ENCODE results near the gene MAPK9.

Gene MAPK9

DNA sequence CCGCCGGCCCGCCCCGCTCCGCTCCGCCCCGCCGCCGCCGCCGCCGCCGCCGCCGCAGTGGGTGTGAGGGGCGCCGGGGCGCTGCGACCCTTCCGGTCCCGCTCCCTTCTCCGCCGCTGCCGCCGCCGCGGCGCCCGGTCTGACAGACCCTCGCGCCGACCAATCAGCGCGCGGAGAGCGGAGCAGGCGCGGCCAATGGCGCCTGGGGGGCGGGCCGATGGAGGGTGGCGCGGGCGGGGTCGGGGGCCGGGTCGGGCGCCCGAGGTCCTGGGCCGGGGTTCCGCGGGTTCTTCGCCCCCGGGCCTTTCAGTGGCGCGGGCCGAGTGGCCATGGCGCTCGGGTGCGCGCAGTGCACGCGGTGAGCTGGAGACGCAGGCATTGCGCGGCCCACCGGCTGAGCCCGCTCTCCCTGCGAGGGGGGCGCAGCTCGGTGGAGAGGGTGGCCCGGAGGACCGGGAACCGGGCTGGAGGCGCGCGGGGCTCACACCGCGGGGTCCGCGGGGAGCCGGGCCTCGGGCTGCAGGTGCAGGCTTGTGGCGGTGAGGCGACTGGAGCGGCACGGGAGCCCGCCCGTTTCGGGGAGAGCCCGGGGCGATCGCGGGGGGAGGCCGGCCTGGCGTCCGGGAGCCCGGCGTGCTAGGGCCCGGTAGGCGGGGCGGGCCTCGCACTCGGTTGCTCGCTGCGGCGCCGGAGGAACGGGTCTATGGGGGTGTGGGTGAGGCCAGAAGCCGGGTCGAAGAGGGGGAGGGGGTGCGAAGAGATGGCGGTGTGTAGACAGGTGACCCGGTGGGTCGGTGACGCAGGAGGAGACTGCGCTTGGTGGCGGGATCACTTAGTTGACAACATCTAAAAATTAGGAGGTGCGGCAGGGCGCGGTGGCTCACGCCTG lies at the start of gene MAPK9:
Gene MAPK9 (minus strand): TSS at position 141 of the 889 bp plus-strand sequence. CDS start 11,522 bp downstream, outside the sequence.
- DNase-seq: peak; percentile 78

DNA sequence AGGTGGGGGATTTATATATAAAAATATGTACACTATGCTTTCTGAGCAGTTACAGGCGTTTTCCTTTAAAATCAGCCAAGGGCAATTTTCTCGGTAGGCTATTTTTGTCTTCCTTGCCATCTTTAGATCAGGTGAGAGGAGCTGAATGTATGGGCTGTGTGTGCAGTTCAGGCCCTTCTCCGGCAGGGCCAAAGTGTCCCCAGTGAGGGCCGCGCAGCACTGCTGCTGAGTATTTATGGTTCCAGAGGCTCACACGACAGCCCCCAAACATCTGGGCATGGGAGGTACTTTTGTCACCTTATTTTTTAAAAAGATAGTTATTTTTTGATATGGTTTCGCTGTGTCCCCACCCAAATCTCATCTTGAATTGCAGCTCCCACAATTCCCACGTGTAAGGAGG lies 49.7 kb upstream of the MAPK9 start:
- no peak for DNase-seq

DNA sequence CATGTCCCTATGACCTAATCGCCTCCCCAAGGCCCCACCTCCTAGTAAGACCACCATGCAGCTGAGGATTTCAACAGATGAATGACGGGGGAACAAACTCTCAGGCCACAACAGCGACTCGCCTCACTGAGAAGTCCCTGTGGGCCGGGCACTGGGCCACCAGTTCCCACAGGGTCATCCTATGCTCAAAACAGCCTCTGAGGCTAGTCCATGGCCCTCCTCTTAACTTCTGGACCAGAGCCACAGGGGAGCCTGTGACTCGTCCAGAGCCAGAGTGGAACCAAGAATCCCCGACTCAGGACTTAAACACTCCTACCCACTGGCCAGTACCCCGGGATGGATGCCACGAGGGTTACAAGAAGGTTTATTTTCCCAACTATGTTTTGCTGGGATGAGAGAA lies 49.0 kb upstream of the MAPK9 start:
- no peak for DNase-seq

DNA sequence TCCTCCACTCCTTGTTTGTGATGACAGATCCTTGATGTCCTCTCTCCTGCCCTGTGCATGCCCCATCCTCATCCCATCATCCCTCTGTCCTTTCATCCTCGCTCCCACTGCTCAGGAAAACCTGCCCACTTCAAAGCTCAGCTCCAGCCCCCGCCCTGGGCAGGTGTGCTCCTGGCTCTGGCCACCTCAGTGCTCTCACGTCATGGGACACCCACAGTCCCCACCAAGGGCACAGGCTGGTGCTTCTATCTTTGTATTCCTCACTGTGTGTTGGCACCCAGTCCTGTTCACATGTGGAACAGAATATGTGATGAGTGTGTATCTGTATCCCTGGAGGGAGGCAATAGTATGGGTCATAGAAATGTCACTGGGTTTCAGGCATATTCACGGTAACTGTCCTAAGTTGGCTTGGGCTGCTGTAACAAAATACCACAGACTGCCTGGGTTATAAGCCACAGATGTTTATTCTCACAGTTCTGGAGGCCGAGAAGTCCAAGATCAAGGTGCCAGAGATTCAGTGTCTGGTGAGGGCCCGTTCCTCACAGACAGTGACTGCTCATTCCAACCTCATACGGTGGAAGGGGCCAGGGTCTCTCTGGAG lies 47.8 kb upstream of the MAPK9 start:
- DNase-seq: no peak

DNA sequence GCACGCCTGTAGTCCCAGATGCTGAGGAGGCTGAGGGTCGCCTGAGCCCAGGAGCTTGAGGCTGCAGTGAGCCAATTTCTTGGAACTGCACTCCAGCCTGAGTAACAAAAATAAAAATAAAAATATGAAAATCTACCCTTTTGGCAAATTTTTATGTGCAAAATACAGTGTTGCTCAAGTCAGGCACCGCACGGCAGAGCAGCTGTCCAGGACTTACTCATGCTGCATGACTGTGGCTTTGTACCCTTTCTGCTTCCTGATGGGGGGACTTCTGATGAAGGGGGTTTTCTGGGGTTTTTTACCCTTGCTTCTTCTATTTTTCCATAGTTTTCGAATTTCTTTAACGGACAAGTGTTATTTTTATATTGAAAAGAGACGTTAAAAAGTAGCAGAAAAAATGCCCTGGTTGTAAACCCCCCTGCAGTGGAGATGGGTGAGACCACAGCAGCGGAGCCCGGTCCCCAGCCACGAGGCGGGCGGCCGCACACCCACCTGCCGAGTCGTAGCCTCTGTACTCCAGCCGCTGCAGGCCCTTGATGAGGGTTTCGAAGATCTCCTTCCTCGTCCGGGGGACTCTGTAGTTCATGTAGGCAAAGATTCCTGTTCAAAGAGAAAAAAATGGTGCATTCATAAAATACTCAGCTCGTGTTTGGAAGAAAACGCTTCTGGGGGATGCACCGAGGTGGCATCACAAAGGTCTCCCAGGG lies 46.3 kb upstream of the MAPK9 start:
- no peak for DNase-seq

DNA sequence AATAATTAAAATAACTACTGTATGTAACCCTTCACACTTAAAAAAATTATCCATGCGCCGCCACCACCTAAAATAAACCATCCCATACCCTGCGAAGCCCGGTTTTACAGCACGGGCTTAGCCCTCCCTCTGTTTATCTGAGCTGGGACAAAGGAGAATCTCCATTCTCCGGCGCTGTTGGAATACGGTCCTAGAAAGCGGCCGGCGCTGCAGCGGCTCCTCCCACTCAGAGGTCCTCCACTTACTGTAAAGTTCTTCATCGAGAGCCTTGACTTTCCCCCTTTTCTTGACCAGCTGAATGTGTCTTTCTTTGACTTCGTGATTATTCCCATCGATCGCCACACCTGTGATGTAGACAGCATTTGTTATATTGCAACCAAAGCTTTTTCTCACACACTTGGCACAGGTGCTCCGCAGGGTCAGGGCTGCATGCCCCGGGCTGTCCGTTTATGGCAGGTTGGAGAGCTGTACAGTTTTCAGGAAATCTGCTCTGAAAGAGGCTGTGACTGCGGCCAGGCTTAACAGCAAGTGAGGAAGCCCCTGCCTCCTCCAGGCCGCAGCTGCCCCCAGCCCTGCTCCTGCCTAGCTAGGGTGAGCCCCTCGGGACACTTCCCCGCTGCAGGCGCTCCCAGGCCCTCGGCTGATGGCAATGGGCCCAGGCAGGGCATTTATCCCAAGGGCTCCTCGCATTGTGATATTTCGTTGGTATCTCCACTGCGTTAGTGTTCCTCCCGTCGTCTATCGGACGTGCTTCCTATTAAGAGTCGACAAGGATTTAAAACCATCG lies 44.5 kb upstream of the MAPK9 start:
- no peak for DNase-seq

DNA sequence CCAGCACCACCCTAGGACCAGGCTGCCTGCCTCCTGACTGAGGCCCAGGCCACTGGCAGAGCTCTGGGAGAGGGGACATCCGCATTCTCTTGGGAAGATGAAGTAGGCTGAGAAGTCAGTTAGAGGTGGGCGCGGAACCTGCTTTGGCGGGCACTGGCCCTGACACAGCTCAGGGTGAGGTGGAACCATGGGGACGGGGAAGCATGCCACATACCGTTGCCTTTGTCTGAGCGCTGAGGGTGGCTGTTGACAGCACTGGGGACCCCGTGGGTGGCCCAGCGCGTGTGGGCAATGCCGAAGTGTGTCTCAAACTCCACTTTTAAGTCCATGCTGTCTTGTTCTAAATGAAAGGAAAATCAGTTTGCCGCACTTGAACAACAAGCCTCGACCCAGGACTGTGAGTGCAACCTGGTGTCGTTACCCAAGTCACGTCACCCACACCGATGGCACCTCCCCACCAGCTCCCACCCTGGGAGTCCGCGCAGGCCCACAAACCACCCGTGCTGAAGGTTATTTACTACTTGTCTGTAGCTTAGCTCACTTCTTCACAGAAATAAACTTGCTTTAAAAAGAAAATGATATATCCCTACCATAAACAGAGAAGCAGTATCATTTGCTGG lies 43.8 kb upstream of the MAPK9 start:
- DNase-seq: no peak

DNA sequence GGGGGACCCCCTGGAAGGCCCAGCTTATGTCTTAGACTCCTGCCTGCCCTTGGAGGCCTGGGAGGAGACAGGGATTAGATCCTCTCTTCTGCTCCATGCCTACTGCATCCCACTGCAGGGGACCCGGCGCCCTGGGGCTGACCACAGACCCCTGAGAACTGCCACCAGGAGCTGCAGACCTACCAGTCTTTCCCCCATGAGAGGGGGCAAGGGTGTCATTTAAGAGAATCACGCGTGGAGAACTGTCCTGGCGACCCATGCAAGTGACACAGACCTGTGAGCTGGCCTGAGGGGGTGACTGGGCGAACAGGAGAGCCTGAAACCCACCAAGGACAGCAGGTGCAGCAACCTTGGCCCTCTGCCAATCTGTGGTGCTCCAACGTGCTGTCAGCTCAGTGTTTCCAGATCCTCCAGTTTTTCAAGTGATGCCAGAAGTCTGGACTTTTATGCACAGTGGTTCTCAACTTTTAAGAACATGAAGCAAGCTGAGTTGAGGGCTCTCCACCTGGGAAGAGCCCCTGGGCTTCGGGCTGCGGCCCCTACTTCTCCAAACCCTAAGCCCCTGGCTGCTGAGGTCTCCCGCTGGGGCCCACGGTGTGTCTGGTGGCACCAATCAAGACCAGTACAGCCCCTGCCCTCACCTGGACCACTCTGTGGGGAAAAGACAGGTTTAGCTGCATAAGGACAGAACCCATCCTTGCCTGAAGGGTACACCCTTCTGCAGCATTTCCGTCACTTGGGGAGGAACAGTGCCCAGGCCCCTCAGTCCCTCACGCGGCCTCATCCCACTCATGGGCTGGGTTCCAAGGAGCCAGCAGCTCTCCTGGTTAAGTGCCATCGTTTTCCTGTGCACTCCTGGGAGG lies 43.1 kb upstream of the MAPK9 start:
- no peak for DNase-seq

DNA sequence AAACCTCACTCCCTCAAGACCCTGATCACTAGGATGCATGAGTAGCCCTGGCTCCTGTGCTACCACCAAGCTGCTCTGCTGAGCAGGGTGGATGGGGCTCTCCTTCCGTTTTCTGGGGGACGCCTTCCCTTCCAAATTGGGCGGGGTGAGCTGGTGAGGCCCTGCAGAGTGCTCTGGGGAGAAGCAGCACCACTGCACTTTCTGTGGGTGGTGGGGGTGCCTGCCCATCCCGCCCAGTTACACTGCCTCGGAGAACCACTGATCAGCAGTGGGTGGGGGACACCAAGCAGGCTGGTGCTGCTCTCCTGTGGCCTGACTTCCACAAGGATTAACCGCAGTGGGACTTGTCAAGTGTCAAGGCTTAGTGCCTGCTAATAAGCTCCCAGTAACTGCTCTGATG lies 42.3 kb upstream of the MAPK9 start:
- DNase-seq: no peak

DNA sequence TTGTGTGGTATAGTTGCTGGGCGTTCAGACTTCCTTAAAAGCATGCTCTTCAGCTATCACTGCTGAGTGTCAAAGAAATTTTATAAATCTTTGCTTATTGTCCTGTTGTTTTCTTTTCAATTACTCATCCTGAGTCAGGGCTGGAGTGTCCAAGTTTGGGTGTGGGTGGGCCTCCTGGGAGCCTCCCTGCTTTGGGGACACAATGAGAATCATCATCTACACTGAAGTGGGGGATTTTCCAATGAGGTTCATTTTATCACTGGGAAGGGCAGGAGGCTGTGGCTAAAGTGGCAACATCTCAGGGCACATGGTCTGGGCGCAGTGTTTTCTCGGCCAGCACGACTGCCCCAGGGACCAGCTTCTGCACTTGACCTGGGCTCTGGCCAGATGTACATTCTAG lies 41.8 kb upstream of the MAPK9 start:
- no peak for DNase-seq

DNA sequence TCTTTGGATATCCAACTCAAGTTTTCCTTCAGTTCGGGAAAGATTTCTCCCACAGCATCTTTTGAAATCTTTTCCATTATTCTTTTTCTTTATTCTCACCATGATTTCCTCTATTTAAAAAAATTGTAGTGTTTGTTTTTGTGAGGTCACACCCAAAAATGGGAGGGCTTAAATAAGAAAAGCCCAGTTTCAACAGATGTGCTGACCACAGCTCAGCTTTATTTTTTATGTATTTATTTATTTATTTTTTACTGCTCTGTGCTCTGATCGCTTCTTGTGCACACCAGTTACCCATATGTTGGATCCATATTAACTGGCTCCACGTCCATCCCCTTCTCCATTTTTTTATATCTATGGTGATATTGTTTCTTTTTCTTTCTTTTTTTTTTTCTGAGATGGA lies 41.0 kb upstream of the MAPK9 start:
- DNase-seq: no peak

DNA sequence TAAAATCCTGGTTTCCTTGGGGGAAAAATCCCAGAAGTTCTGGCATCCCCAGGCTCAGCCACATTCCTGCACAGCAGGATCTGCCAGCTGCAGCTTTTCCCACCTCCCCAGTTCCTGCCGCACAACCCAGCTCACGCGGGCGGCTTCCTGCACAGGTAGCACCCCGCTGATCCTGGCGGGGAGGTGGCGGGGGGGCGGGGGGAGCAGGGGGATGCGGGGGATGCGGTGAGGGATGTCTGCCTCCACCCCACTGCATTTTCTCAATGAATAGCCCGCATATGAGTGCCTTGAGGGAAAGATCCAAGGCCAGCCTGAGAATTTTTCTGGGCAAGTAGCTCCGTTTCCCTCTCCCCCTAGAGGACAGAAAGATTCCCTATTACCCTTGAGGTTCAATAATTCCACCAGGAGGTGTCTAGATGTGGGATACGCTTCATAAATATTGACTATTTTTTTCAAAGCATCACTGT lies 40.2 kb upstream of the MAPK9 start:
- no peak for DNase-seq

DNA sequence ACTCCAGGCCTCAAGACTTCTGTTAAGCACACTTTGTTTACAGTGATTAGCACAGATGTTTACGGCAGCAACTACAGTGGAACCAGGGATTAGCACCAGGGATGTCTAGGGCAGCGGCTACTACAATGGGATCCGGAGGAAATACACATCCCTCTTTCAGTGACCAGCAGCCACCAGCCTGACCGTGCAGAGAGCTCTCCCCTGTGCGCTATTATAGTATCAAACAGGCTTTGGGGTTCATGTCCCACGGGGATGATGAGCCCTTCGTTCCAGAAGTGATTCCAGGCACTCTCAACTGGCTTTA lies 39.7 kb upstream of the MAPK9 start:
- no peak for DNase-seq

DNA sequence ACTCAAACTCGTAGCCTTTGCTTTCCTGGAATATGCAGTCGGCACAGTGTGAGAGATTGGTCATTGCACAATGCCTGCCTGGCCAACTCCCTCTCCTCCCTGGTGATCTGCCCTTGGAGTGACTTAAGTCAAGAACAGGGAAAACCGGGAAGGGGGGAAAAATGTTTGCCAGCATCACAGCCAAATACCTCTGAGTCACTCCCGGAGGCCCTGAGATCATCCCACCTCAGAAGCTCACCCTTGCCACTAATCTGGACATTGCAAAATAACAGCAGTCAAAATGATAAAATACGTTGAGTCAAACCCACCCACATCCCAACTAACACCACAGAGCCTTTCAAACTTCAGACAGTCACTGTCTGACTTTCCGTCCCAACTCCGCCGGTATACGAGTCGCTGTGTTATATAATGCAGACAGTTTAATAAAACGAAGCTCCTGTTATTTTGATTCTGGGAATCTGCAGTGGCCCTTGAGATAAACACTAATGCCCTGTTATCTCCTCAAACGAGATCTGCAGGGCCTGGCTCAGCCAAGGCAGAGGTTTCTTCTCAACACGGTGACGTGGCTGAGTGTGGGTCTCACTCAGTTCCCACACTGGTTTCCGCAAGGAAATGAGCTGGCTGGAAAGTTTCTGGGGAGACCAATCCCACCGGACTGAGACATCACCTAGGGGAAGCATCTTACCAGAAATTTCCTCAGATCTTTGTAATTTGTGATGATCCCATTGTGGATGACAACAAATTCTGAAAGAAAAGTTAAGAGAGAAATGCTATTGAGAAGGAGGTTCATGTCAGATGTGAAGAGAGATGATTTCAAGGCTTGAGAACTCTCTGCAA lies 39.1 kb upstream of the MAPK9 start:
- DNase-seq: no peak

DNA sequence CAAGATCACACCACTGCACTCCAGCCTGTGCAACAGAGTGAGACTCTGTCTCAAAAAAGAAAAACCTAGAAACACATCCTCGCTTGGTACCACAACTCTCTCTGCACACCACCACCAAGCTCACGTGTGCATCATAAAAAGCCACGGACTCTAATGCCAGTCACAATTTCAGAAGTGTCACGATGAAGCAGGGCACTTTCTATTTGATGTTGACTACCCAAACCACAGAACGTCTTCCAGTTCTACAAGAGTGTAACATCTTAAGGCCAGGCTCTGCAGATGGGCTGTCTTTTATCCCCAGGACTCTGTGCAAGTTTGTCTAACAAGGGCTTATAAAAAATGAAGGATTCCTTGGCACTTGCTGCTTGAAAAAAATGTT lies 38.4 kb upstream of the MAPK9 start:
- DNase-seq: no peak

DNA sequence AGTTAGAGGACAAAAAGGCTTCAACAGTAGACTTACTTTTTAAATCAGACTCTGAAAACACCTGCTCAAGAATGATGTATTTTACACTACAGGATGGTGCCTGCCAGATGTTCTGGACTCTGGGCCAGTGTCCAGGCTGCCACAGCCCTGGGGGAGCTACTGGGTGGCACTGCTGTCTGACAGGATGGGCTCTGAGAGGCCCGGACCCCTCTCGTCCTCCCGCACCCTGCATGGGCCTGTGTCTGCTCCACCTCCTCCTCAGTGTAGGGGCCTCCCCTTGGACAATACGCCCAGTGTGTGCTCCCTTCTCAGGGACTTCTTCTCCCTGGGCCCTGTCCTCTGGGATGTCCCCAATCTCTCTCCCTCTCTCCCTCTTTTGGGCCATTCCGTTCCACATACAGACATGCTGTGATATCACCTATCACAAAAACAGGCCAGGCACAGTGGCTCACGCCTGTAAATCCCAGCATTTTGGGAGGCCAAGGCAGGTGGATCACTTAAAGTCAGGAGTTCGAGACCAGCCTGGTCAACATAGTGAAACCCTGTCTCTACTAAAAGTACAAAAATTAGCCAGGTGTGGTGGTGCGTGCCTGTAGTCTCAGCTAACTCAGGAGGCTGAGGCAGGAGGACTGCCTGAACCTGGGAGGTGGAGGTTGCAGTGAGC lies 37.9 kb upstream of the MAPK9 start:
- no peak for DNase-seq

DNA sequence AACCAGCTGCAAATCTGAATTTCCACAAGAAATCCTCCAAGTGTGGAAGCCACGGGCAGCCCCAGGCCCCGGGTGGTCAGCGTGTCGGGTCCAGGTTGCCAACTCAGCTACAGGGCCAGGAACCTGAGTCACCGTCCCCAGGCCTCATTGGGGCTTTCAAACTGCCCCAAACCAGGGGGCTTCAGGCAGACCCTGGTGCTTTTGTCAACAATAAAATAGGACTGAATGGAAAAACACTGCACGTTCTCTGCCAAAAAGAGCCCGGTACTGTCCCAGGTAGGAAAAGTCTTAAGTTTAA lies 37.2 kb upstream of the MAPK9 start:
- DNase-seq: no peak

DNA sequence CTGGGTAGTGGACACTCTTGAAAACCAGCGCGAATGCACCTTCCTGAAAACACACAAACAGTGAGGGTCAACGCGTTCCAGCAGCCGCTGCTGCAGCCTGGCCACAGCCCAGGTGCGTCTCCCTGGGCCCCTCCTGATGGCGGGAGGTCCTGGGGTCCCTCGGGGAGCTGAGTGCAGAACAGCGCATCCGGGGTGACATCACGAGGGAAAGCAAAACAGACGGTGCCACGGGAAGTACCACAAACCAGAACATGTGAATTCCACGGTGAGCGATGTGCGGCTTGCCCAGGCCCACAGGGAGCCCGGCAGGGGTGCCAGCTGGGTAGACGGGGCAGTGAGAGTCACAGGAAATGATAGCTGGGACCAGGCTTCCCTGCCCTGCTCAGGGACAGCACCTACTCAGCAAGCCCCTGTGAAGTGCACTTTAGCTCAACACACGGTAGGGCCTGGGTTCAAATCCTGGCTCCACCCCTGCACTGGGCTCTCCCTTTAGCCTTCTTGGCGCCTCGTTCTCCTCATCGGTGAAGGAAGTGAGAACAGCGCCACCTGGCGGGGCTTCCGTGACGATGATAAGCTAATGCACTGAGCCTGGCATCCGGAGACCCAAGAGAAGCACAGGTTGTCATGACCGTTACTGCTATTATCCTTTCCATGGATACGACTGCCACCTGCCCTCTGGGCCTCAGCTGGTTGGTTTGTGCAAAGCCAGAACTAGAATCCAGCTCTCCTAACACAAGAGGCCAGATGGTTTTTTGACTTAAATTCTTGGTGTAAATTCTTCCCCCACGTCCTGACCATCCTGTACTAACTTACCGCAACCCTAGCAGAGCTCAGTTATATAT lies 36.6 kb upstream of the MAPK9 start:
- DNase-seq: peak; percentile 81

DNA sequence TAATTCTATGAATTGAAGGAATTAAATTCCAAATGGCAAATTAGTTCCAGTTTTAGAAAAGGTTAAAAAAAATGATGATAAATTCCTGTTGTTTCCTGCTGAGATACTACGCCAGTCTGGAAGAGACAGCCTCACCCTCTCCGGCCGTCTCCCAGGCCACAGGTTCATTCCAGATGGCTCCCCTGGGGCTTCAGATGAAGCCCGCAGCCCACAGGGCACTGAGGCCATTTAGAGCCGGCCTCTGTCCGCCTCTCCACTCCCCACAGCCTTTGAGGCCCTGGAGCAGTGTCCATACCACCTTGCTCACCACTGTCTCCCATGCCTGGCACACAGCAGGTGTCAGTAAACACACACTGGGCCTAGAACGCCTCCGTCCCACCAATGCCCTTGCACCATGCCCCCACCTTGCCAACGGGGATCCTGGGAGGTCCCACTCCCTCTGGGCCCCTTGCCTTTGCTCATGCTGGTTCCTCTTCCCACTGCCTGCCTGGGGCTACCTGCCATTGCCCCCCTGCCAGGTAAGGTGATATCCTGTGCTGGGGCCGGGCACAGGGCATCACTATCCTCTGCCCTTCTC lies 35.2 kb upstream of the MAPK9 start:
- DNase-seq: no peak
